Measurements from ENCODE around the gene CCDC9. TPM values are rescaled to one million over a fixed set of nuclear protein-coding genes. Genes with fewer than 3 reads are reported as not detected.

CCDC9 gene
- total and polyA plus RNA-seq, 2 of the 13 experiments (the other 11 are each of a cell fraction or from before 2014, with no cell fraction given): 2.9 to 6.3 TPM

DNA sequence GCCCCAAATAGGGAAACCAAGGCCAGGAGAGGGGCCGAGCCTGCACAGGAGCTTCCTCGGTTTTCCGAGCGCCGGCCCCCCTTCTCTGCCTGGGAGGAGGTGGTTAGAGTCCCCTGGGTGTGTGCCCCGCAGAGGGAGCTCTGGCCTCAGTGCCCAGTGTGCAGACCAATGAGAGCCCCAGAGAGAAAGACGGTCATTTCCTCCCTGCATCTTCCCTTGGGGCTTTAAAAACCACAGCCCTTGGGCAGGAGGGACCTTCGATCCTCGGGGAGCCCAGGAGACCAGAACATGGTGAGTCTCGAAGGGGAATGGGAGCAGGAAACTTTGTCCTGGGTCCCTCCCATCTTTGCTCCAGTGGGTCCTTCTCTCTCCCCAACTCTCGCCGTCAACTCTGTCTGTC is 53.3 kb downstream of the CCDC9 start, which contains the start of gene C5AR1 (continued):
- TF ChIP-seq REPIN1 (CRISPR knock-in tag; IDR thresholded peaks at IDR 0.05; ENCODE audit: borderline replicate concordance, low read depth) (no peak), NR0B2 (CRISPR knock-in tag; IDR thresholded peaks at IDR 0.05) (no peak), ZSCAN5A (CRISPR knock-in tag; IDR thresholded peaks at IDR 0.05; ENCODE audit: borderline replicate concordance) (no peak), ZNF230 (CRISPR knock-in tag; IDR thresholded peaks at IDR 0.05) (no peak), ZNF75D (CRISPR knock-in tag; IDR thresholded peaks at IDR 0.05; ENCODE audit: borderline replicate concordance) (no peak), KLF16 (CRISPR knock-in tag; IDR thresholded peaks at IDR 0.05) (no peak)
- TF ChIP-seq, protein P1, sequence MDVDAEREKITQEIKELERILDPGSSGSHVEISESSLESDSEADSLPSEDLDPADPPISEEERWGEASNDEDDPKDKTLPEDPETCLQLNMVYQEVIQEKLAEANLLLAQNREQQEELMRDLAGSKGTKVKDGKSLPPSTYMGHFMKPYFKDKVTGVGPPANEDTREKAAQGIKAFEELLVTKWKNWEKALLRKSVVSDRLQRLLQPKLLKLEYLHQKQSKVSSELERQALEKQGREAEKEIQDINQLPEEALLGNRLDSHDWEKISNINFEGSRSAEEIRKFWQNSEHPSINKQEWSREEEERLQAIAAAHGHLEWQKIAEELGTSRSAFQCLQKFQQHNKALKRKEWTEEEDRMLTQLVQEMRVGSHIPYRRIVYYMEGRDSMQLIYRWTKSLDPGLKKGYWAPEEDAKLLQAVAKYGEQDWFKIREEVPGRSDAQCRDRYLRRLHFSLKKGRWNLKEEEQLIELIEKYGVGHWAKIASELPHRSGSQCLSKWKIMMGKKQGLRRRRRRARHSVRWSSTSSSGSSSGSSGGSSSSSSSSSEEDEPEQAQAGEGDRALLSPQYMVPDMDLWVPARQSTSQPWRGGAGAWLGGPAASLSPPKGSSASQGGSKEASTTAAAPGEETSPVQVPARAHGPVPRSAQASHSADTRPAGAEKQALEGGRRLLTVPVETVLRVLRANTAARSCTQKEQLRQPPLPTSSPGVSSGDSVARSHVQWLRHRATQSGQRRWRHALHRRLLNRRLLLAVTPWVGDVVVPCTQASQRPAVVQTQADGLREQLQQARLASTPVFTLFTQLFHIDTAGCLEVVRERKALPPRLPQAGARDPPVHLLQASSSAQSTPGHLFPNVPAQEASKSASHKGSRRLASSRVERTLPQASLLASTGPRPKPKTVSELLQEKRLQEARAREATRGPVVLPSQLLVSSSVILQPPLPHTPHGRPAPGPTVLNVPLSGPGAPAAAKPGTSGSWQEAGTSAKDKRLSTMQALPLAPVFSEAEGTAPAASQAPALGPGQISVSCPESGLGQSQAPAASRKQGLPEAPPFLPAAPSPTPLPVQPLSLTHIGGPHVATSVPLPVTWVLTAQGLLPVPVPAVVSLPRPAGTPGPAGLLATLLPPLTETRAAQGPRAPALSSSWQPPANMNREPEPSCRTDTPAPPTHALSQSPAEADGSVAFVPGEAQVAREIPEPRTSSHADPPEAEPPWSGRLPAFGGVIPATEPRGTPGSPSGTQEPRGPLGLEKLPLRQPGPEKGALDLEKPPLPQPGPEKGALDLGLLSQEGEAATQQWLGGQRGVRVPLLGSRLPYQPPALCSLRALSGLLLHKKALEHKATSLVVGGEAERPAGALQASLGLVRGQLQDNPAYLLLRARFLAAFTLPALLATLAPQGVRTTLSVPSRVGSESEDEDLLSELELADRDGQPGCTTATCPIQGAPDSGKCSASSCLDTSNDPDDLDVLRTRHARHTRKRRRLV (CRISPR knock-in tag; IDR thresholded peaks at IDR 0.05): no peak
- TF ChIP-seq, protein P2, sequence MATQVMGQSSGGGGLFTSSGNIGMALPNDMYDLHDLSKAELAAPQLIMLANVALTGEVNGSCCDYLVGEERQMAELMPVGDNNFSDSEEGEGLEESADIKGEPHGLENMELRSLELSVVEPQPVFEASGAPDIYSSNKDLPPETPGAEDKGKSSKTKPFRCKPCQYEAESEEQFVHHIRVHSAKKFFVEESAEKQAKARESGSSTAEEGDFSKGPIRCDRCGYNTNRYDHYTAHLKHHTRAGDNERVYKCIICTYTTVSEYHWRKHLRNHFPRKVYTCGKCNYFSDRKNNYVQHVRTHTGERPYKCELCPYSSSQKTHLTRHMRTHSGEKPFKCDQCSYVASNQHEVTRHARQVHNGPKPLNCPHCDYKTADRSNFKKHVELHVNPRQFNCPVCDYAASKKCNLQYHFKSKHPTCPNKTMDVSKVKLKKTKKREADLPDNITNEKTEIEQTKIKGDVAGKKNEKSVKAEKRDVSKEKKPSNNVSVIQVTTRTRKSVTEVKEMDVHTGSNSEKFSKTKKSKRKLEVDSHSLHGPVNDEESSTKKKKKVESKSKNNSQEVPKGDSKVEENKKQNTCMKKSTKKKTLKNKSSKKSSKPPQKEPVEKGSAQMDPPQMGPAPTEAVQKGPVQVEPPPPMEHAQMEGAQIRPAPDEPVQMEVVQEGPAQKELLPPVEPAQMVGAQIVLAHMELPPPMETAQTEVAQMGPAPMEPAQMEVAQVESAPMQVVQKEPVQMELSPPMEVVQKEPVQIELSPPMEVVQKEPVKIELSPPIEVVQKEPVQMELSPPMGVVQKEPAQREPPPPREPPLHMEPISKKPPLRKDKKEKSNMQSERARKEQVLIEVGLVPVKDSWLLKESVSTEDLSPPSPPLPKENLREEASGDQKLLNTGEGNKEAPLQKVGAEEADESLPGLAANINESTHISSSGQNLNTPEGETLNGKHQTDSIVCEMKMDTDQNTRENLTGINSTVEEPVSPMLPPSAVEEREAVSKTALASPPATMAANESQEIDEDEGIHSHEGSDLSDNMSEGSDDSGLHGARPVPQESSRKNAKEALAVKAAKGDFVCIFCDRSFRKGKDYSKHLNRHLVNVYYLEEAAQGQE (IDR thresholded peaks at IDR 0.05; ENCODE audit: borderline replicate concordance in 1 of 2, low read depth in 1 of 2, low read length in 2 of 2): no peak
- TF ChIP-seq, protein P3, sequence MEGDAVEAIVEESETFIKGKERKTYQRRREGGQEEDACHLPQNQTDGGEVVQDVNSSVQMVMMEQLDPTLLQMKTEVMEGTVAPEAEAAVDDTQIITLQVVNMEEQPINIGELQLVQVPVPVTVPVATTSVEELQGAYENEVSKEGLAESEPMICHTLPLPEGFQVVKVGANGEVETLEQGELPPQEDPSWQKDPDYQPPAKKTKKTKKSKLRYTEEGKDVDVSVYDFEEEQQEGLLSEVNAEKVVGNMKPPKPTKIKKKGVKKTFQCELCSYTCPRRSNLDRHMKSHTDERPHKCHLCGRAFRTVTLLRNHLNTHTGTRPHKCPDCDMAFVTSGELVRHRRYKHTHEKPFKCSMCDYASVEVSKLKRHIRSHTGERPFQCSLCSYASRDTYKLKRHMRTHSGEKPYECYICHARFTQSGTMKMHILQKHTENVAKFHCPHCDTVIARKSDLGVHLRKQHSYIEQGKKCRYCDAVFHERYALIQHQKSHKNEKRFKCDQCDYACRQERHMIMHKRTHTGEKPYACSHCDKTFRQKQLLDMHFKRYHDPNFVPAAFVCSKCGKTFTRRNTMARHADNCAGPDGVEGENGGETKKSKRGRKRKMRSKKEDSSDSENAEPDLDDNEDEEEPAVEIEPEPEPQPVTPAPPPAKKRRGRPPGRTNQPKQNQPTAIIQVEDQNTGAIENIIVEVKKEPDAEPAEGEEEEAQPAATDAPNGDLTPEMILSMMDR (CRISPR knock-in tag; IDR thresholded peaks at IDR 0.05): peak; percentile 69
